Endothelial cell of umbilical vein (primary cell): ENCODE data around the gene CCM2. TPM values are rescaled to one million over a fixed set of nuclear protein-coding genes. Genes with fewer than 3 reads are reported as not detected.

Source experiments
- BruUV-seq: library from RNA; stranded (reverse); fragments of 400-500 nt; replicated peaks from 2 replicates; lab custom pipeline; 2021; lab: Mats Ljungman, UMichigan
- CTCF ChIA-PET: fragments of 300-600, 350-600 bp; sonication (Branson Sonifier 250); formaldehyde crosslinking; loops from one replicate; lab custom pipeline; 2021; ENCODE audit warnings: antibody characterized with exemption, inconsistent platforms; lab: Charles Lee
- POLR2A ChIA-PET: fragments of 300-600, 350-600 bp; sonication (Branson Sonifier 250); formaldehyde crosslinking; loops from one replicate; lab custom pipeline; 2021; ENCODE audit warnings: antibody characterized with exemption, inconsistent platforms; lab: Charles Lee
- DNase-seq: peaks from one replicate; pipeline ENCODE4 v3.0.0-alpha.2; 2011; ENCODE audit warnings: low read depth, low spot score
- FAIRE-seq: peaks from 2 replicates; lab custom pipeline; 2011; peaks lifted over from hg19 to GRCh38; lab: Jason Lieb, UNC
- H2AFZ ChIP-seq: 2 replicates; pipeline ENCODE4 v1.6.0; 2012; ENCODE audit warnings: low read depth, low read length, control low read depth, inconsistent platforms
- H3K27ac ChIP-seq: 2 replicates; pipeline ENCODE4 v1.5.1; 2011; ENCODE audit warnings: low read depth, mild to moderate bottlenecking, control low read depth, low read length, moderate library complexity; ENCODE audit not compliant: insufficient read depth
- H3K27me3 ChIP-seq, 2 experiments: 2 replicates each; pipeline versions ENCODE4 v1.6.0 to v1.6.1; 2011; ENCODE audit warnings: low read length in 2 of 2, mixed read lengths in 1 of 2; ENCODE audit not compliant: control insufficient read depth in 2 of 2, insufficient read depth in 2 of 2
- H3K36me3 ChIP-seq, 2 experiments: 2 replicates in 1 of 2; 3 replicates in 1 of 2; pipeline ENCODE4 v1.5.1; 2011; ENCODE audit warnings: low read length in 2 of 2, mild to moderate bottlenecking in 1 of 2, moderate library complexity in 1 of 2; ENCODE audit not compliant: control insufficient read depth in 2 of 2, insufficient read depth in 2 of 2; ENCODE audit errors: extremely low read depth in 1 of 2
- H3K4me1 ChIP-seq: 3 replicates; pipeline ENCODE4 v1.5.1; 2011; ENCODE audit warnings: mild to moderate bottlenecking, low read length; ENCODE audit not compliant: control insufficient read depth, insufficient read depth; ENCODE audit errors: extremely low read depth
- H3K4me2 ChIP-seq: 2 replicates; pipeline ENCODE4 v1.6.1; 2011; ENCODE audit warnings: low read length, control low read depth, mixed read lengths; ENCODE audit not compliant: insufficient read depth
- H3K4me3 ChIP-seq, 3 experiments: fragments of 200-600 bp in 1 of 3; sonication (generic), shearing (Covaris generic) in 1 of 3; replicated peaks in 1 of 3; 2 replicates each; pipeline ENCODE4 v1.5.1; 2011 to 2016; ENCODE audit warnings: control low read depth in 3 of 3, low read length in 3 of 3, mild to moderate bottlenecking in 2 of 3, inconsistent platforms in 1 of 3, low read depth in 1 of 3, moderate library complexity in 1 of 3; ENCODE audit not compliant: insufficient read depth in 1 of 3
- H3K79me2 ChIP-seq: 2 replicates; pipeline ENCODE4 v1.6.0; 2012; ENCODE audit warnings: low read length, inconsistent platforms; ENCODE audit not compliant: control insufficient read depth, insufficient read depth
- H3K9ac ChIP-seq: replicated peaks from 2 replicates; pipeline ENCODE3; 2011; ENCODE audit warnings: low read length, control low read depth; ENCODE audit not compliant: insufficient read depth; ENCODE audit errors: extremely low read depth
- H3K9me1 ChIP-seq: replicated peaks from 3 replicates; pipeline ENCODE4 v1.6.0; 2011; ENCODE audit warnings: mild to moderate bottlenecking, low read length; ENCODE audit not compliant: control insufficient read depth, insufficient read depth; ENCODE audit errors: extremely low read depth
- H3K9me3 ChIP-seq: replicated peaks from 2 replicates; pipeline ENCODE4 v1.5.1; 2012; ENCODE audit warnings: low read length, inconsistent platforms; ENCODE audit not compliant: control insufficient read depth, insufficient read depth
- H4K20me1 ChIP-seq: replicated peaks from 2 replicates; pipeline ENCODE3; 2011; ENCODE audit warnings: mild to moderate bottlenecking, low read length; ENCODE audit not compliant: control insufficient read depth, insufficient read depth; ENCODE audit errors: extremely low read depth
- EZH2 ChIP-seq: IDR thresholded peaks from 2 replicates; pipeline ENCODE4 v1.6.1; 2012; ENCODE audit warnings: borderline replicate concordance, low read depth, mild to moderate bottlenecking, moderate library complexity, low read length, inconsistent platforms; ENCODE audit not compliant: severe bottlenecking
- FOS ChIP-seq: IDR thresholded peaks from 2 replicates; pipeline ENCODE4 v1.6.1; 2011; ENCODE audit warnings: mild to moderate bottlenecking, low read length, moderate library complexity, borderline replicate concordance; ENCODE audit not compliant: insufficient read depth
- GATA2 ChIP-seq: IDR thresholded peaks from 2 replicates; pipeline ENCODE4 v1.7.0; 2011; ENCODE audit warnings: low read depth, mild to moderate bottlenecking, moderate library complexity, mixed read lengths, low read length; ENCODE audit not compliant: insufficient read length, insufficient read depth
- JUN ChIP-seq: IDR thresholded peaks from 2 replicates; pipeline ENCODE4 v1.6.1; 2011; ENCODE audit warnings: borderline replicate concordance, low read depth; ENCODE audit not compliant: insufficient read length, insufficient read depth
- MAX ChIP-seq: IDR thresholded peaks from 2 replicates; pipeline ENCODE4 v1.6.1; 2011; ENCODE audit not compliant: insufficient read depth, insufficient read length
- MYC ChIP-seq: IDR thresholded peaks from one replicate; pipeline ENCODE4 v1.6.1; 2011; ENCODE audit warnings: mild to moderate bottlenecking, low read depth, low read length
- POLR2A ChIP-seq: IDR thresholded peaks from 2 replicates; pipeline ENCODE4 v1.6.1; 2012; ENCODE audit warnings: low read depth, mild to moderate bottlenecking, control low read depth, low read length
- POLR2AphosphoS5 ChIP-seq: IDR thresholded peaks from 2 replicates; pipeline ENCODE4 v1.6.1; 2012; ENCODE audit warnings: low read depth, mild to moderate bottlenecking, control low read depth, low read length, moderate library complexity; ENCODE audit not compliant: insufficient read depth
- dilution Hi-C: fragments of 300-500 bp; cut with MboI; formaldehyde crosslinking; loops from one replicate; pipeline ENCODE4 v1.15.0; 2019; ENCODE audit warnings: low sequenced_read_pairs; ENCODE audit not compliant: extremely low pct_ligation_motif_present
- intact Hi-C: fragments of 100-400 bp; cut with micrococcal nuclease; formaldehyde crosslinking; loops from one replicate; pipeline ENCODE4 v1.10.0; 2022
- polyA plus RNA-seq, 4 experiments: library from polyadenylated mRNA; depleted of rRNA in 3 of 4; stranded (reverse) in 3 of 4; unstranded in 1 of 4; fragments of >200 nt; gene quantifications; 2 replicates each; pipeline versions ENCODE4 v1.2.1 to v1.2.3, GENCODE V29; 2011 to 2012; ENCODE audit warnings: missing spikeins in 1 of 4
- total RNA-seq: library from RNA; stranded (reverse); gene quantifications from 2 replicates; pipeline ENCODE4 v1.2.3, GENCODE V29; 2021
- TF ChIP-seq, protein P1 (sequence below), 2 donors: IDR thresholded peaks; 1 replicate in 1 of 2; 2 replicates in 1 of 2; pipeline ENCODE4 v1.5.1; 2011; ENCODE audit warnings: low read length in 2 of 2, mild to moderate bottlenecking in 2 of 2, moderate library complexity in 2 of 2, control low read depth in 1 of 2, inconsistent platforms in 1 of 2, low read depth in 1 of 2; ENCODE audit not compliant: insufficient read depth in 1 of 2; ENCODE audit errors: extremely low read depth in 1 of 2

The CCM2 gene
- total and polyA plus RNA-seq, 2 donors (not counting 3 experiments of a cell fraction or from before 2014, with no cell fraction given), result 66.1 to 70.4 TPM

DNA sequence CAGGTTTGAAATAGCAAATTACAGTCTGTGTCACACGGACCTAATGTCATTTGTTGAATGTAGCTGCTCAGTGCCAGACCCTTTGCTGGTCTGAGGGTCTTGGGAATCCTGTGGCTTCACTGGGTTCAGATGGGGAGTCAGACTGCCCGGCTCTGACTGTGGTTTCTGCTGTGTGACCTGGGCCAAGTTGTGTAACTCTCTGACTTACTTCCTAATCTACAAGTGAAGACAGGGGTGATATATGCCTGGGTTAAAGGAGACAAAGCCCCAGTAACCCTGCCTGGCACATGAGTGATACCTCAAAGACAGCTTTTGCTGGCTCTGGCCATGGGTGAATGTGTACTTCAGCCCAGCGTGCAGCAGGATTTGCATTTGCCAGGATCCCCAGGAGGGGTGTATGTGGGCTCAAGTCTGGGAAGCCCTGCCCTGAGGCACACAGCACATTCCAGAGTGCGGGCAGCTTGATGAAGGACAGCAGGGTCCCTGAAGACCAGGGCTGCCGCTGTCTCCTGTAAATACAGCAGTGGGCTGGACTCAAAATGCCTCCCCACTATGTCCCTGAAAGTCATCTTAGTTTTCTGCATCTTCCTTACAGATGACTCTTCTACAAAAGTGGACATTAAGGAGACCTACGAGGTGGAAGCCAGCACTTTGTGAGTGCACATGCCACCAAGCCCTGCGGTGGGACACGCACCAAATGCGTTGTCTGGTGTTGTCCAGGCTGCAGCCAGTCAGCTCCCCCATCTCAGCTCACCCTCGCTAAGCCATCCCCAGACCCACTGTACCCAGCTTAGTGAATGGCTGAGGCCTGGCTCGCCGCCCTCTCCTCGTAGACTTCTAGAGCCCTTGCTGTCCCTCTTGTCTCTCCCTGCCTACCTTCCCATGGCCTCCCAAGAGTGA is 72.4 kb downstream of the CCM2 start:
- Histone ChIP-seq H3K4me1 (no peaks in the 10 kb centered on the region), H3K27me3 (no peaks in the 10 kb centered on the region), H3K4me2 (no peak overlapping the region), H3K36me3 (peaks cover 7 to 54% of the 10 kb centered on the region in 2 experiments), H3K79me2 (no peaks in the 10 kb centered on the region), H3K27ac (no peak overlapping the region), H3K9me1 (no peaks in the 10 kb centered on the region), H3K9ac (no peak overlapping the region), H4K20me1 (no peaks in the 10 kb centered on the region), H3K9me3 (no peaks in the 10 kb centered on the region), H2AFZ (no peak overlapping the region), H3K4me3 (no peak overlapping the region)
- FAIRE-seq (no peak), DNase-seq (no peak)
- no peak for TF ChIP-seq POLR2AphosphoS5
- TF ChIP-seq EZH2, result no peak
- TF ChIP-seq MAX, result no peak
- no peak for TF ChIP-seq POLR2A
- TF ChIP-seq FOS, result no peak
- no peak for TF ChIP-seq MYC
- TF ChIP-seq GATA2, result no peak
- TF ChIP-seq, protein P1, sequence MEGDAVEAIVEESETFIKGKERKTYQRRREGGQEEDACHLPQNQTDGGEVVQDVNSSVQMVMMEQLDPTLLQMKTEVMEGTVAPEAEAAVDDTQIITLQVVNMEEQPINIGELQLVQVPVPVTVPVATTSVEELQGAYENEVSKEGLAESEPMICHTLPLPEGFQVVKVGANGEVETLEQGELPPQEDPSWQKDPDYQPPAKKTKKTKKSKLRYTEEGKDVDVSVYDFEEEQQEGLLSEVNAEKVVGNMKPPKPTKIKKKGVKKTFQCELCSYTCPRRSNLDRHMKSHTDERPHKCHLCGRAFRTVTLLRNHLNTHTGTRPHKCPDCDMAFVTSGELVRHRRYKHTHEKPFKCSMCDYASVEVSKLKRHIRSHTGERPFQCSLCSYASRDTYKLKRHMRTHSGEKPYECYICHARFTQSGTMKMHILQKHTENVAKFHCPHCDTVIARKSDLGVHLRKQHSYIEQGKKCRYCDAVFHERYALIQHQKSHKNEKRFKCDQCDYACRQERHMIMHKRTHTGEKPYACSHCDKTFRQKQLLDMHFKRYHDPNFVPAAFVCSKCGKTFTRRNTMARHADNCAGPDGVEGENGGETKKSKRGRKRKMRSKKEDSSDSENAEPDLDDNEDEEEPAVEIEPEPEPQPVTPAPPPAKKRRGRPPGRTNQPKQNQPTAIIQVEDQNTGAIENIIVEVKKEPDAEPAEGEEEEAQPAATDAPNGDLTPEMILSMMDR (IDR thresholded peaks at IDR 0.05; ENCODE audit: extremely low read depth in 1 of 2, insufficient read depth in 1 of 2, low read depth in 1 of 2, low read length in 2 of 2), result no peak
- TF ChIP-seq JUN, result no peak
- ChIA-PET POLR2A (no interaction called here), CTCF (interaction anchor here (1.8 kb wide), 1 partner anchor 99 kb away, joined by 11 read pairs; no protein-coding TSS in a partner anchor)
- BruUV-seq, result no TSS peak
- intact Hi-C loops (no loop called here), dilution Hi-C loops (no loop called here)
